ENCODE measurements around the gene NCF1.
"Not testable (repeated sequence)": the region's sequence is repeated elsewhere in the genome, so short reads cannot be mapped to it uniquely, and the experiment has no call there.

Gene NCF1

DNA sequence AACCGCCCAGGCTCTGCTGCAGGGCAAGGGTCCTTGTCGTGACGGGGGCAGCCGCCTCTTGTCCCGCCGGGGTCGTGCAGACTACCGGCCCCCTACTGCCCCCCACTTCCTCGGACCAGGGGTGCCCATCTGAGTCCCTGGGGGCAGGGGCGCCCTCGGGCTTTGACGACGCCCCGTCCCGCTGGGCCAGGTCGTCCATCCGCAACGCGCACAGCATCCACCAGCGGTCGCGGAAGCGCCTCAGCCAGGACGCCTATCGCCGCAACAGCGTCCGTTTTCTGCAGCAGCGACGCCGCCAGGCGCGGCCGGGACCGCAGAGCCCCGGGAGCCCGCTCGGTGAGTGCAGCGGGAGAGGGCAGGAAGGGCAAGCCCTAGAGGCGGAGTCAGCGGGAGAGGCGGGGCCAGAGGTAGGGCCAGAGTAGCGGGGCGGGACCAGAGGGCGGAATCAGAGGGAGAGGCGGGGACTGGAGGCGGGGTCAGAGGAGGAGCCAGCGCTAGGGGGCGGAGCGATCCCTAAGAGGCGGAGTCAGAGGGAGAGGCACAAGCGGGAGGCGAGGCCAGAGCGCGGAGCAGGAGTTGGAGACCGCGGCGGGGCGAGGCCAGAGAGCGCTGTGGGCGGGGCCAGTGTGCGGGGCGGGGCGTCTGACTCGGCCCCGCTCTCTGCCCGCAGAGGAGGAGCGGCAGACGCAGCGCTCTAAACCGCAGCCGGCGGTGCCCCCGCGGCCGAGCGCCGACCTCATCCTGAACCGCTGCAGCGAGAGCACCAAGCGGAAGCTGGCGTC, 14.7 kb downstream of the NCF1 start:
- peak; percentile 89 for DNase-seq (ENCODE audit: low read depth)

DNA sequence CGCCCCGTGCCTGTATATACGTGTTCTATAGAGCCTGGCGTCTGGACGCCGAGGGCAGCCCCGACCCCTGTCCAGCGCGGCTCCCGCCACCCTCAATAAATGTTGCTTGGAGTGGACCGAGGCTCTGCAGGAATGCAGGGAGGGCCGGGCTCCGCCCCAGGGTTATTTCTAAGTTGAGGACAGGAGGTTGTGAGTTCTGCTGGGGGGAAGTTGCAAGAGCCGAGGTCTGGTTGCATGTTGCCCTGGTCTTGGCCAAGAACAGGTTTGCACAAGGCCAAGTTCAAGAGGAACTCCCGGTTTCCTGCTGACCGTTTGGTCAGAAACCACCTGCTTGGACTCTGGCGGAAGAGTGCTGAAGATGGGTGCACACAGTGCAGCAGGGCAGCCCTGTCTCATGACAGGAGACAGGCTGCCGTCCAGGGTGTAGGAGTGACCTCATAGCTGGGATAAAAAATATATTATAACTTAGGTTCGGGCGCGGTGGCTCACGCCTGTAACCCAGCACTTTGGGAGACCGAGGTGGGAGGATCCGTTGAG, 15.5 kb downstream of the NCF1 start:
- DNase-seq (ENCODE audit: low read depth) = not testable (repeated sequence)

GRCh38 chr7:74797848-74798622, 24.2 kb downstream of the NCF1 start:
- not testable (repeated sequence) for DNase-seq (ENCODE audit: low read depth)

GRCh38 chr7:74798644-74799043, 24.8 kb downstream of the NCF1 start:
- not testable (repeated sequence) for DNase-seq (ENCODE audit: low read depth)

DNA sequence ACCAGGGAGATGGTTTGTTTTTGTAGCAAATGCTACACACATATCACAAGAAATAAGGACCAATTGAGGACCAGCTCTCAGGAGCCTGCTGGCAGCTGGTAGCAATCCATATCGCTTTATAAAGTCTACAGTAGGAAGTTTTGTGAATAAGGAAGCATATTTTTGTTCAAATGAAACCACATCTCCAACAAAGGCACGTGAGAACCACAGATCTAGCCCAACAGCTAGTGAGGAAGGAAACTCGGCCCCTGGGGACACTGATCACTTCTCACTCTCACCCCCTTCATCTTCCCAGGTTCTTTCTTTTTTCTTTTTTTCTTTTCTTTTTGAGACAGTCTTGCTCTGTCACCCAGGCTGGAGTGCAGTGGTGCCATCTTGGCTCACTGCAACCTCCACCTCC, 42.1 kb downstream of the NCF1 start:
- DNase-seq (ENCODE audit: low read depth) = not testable (repeated sequence)

GRCh38 chr7:74820146-74820805, 46.5 kb downstream of the NCF1 start:
- not testable (repeated sequence) for DNase-seq (ENCODE audit: low read depth)

GRCh38 chr7:74821259-74821658, 47.4 kb downstream of the NCF1 start:
- not testable (repeated sequence) for DNase-seq (ENCODE audit: low read depth)

- DNase-seq (ENCODE audit: low read depth) = not testable (repeated sequence)
Measured at GRCh38 chr7:74829959-74830358, 56.1 kb downstream of the NCF1 start.

GRCh38 chr7:74830411-74830810, 56.6 kb downstream of the NCF1 start:
- DNase-seq (ENCODE audit: low read depth) = not testable (repeated sequence)
